ENCODE results near the gene FAM193B.
A peak's percentile ranks its signal among the peaks of the same experiment; 100 is the strongest.

DNA sequence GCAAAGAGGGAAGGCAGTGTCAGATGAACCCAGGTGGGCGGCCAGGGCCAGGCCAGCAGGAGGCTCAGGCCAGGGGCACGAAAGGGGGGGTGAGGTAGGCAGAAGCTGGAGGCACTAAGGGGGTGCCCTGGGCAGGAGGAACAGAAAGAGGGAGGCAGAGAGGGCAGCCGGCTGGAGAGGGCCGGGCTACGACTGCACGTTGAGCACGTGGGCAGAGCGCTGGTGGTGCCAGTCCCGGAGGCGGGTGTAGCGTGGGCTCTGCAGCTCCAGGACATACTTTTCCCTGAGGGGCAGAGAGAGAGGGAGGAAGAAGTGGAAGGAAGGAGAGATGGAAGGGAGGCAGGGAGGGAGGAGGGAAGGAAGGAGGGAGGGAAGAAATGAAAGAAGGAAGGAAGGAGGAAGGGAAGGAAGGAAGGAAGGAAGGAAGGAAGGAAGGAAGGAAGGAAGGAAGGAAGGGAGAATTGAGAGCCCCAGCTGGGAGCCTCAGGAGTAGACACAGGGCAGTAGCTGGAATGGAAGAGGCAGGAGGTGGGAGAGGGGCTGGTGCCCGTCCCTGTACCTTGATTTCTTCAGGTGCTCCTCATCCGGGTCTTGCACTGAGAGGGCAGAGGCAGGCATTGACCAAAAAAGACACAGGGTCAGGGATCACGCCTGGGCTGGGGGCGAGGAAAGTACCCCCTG is 63.9 kb downstream of the FAM193B start:
- TF ChIP-seq, protein P1, sequence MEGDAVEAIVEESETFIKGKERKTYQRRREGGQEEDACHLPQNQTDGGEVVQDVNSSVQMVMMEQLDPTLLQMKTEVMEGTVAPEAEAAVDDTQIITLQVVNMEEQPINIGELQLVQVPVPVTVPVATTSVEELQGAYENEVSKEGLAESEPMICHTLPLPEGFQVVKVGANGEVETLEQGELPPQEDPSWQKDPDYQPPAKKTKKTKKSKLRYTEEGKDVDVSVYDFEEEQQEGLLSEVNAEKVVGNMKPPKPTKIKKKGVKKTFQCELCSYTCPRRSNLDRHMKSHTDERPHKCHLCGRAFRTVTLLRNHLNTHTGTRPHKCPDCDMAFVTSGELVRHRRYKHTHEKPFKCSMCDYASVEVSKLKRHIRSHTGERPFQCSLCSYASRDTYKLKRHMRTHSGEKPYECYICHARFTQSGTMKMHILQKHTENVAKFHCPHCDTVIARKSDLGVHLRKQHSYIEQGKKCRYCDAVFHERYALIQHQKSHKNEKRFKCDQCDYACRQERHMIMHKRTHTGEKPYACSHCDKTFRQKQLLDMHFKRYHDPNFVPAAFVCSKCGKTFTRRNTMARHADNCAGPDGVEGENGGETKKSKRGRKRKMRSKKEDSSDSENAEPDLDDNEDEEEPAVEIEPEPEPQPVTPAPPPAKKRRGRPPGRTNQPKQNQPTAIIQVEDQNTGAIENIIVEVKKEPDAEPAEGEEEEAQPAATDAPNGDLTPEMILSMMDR (IDR thresholded peaks at IDR 0.05 in 8 of 11, conservative IDR thresholded peaks at IDR 0.05 in 3 of 11), result no peak
- peak in 1 of 3 donors; percentile 15 for TF ChIP-seq POLR2AphosphoS5 (IDR thresholded peaks at IDR 0.05)
